Heart left ventricle (tissue), 13 donors: ENCODE data around the gene PRG2.

Experiments used
- CTCF ChIP-seq, 12 donors: fragments of 200-600 bp; sonication (generic) in 4 of 12; IDR thresholded peaks; one replicate each; pipeline versions ENCODE4 v1.5.0 to v1.8.0; 2018 to 2022; ENCODE audit warnings: antibody characterized with exemption in 12 of 12, mild to moderate bottlenecking in 5 of 12
- POLR2A ChIP-seq, 2 donors: fragments of 450-650 bp; IDR thresholded peaks; one replicate each; pipeline ENCODE4 v1.6.1; 2017; ENCODE audit warnings: antibody characterized with exemption in 2 of 2, mild to moderate bottlenecking in 2 of 2, moderate library complexity in 2 of 2
- donor health status: ischemic (EF 13 %, LVEDD 7.1; RV severe dilation, severe dysfunction).
- donor health status: DM: no; HTN: yes; CAD: no.
- donor health status: DM: no; HTN: no; CAD: no.
- donor health status: ischemic (EF 25% LVEDD 6.9; RV normal size, moderate dysfunction).
- donor health status: ischemic (EF 25% LVEDD 5.7; RV mildly dilated, moderate dysfunction).
- donor health status: ischemic (EF 35%, LVEDD 5.7; RV mildly dilated, moderate dysfunction).
- donor health status: nonischemic (EF 11% LVEDD 7.7; RV severe dilation, severe dysfunction).
- donor health status: DM: yes; HTN: yes; CAD: no.
- donor health status: PGD.
- donor health status: ischemic (EF 29% LVEDD 5.4; RV normal size, mild dysfunction).
- donor health status: nonischemic (EF 23%, LVEDD 6.1; RV moderate dilation, normal function).

GRCh38 chr11:57430952-57431351 lies 40.5 kb upstream of the PRG2 start:
- TF ChIP-seq CTCF (IDR thresholded peaks at IDR 0.05) (no peak), POLR2A (IDR thresholded peaks at IDR 0.05) (no peak)
